HEK293 (cell line): Measurements from ENCODE around the gene ZGLP1.

Source experiments
- KLF8 ChIP-seq: fragments of 450-650 bp; formaldehyde crosslinking; IDR thresholded peaks from 2 replicates; pipeline ENCODE4 v1.5.1; 2016; ENCODE audit warnings: missing biosample characterization, missing genetic modification characterization
- TRIM28 ChIP-seq: IDR thresholded peaks from 2 replicates; pipeline ENCODE4 v1.6.1; 2011; ENCODE audit warnings: low read length, control low read depth, borderline replicate concordance
- ZBTB1 ChIP-seq: fragments of 450-650 bp; formaldehyde crosslinking; IDR thresholded peaks from 2 replicates; pipeline ENCODE4 v1.5.1; 2016; ENCODE audit warnings: missing biosample characterization, missing genetic modification characterization
- ZBTB48 ChIP-seq: fragments of 450-650 bp; formaldehyde crosslinking; IDR thresholded peaks from 2 replicates; pipeline ENCODE4 v1.5.1; 2016; ENCODE audit warnings: missing biosample characterization, missing genetic modification characterization
- ZBTB7A ChIP-seq: fragments of 450-650 bp; formaldehyde crosslinking; IDR thresholded peaks from 2 replicates; pipeline ENCODE4 v1.5.1; 2016; ENCODE audit warnings: low read depth, missing biosample characterization, missing genetic modification characterization
- ZNF114 ChIP-seq: fragments of 450-650 bp; formaldehyde crosslinking; IDR thresholded peaks from 2 replicates; pipeline ENCODE4 v1.5.0; 2017; ENCODE audit warnings: missing biosample characterization, missing genetic modification characterization
- ZNF121 ChIP-seq: fragments of 450-650 bp; formaldehyde crosslinking; IDR thresholded peaks from 2 replicates; pipeline ENCODE4 v1.5.1; 2016; ENCODE audit warnings: missing biosample characterization, missing genetic modification characterization
- ZNF132 ChIP-seq: fragments of 450-650 bp; formaldehyde crosslinking; IDR thresholded peaks from 2 replicates; pipeline ENCODE4 v1.5.1; 2017; ENCODE audit warnings: missing biosample characterization, missing genetic modification characterization, borderline replicate concordance
- ZNF169 ChIP-seq: fragments of 450-650 bp; formaldehyde crosslinking; IDR thresholded peaks from 2 replicates; pipeline ENCODE4 v1.5.1; 2016; ENCODE audit warnings: missing biosample characterization, missing genetic modification characterization
- ZNF19 ChIP-seq: fragments of 450-650 bp; formaldehyde crosslinking; IDR thresholded peaks from 2 replicates; pipeline ENCODE4; 2016; ENCODE audit warnings: missing biosample characterization, missing genetic modification characterization, low read depth
- ZNF24 ChIP-seq: fragments of 450-650 bp; formaldehyde crosslinking; IDR thresholded peaks from 2 replicates; pipeline ENCODE4 v1.5.1; 2016; ENCODE audit warnings: missing biosample characterization, missing genetic modification characterization
- ZNF266 ChIP-seq: fragments of 450-650 bp; formaldehyde crosslinking; IDR thresholded peaks from 2 replicates; pipeline ENCODE4 v1.5.1; 2016; ENCODE audit warnings: missing biosample characterization, missing genetic modification characterization, low read depth
- ZNF335 ChIP-seq: fragments of 450-650 bp; formaldehyde crosslinking; conservative IDR thresholded peaks from 2 replicates; pipeline ENCODE4 v1.5.1; 2016; ENCODE audit warnings: missing biosample characterization, missing genetic modification characterization
- ZNF350 ChIP-seq: fragments of 450-650 bp; formaldehyde crosslinking; IDR thresholded peaks from 2 replicates; pipeline ENCODE4 v1.5.0; 2017; ENCODE audit warnings: missing biosample characterization, mild to moderate bottlenecking, missing genetic modification characterization
- ZNF473 ChIP-seq: fragments of 450-650 bp; formaldehyde crosslinking; IDR thresholded peaks from 2 replicates; pipeline ENCODE4 v1.5.1; 2017; ENCODE audit warnings: missing biosample characterization, missing genetic modification characterization
- ZNF48 ChIP-seq: fragments of 450-650 bp; formaldehyde crosslinking; IDR thresholded peaks from 2 replicates; pipeline ENCODE4 v1.5.1; 2016; ENCODE audit warnings: missing biosample characterization, missing genetic modification characterization
- ZNF610 ChIP-seq: fragments of 450-650 bp; formaldehyde crosslinking; IDR thresholded peaks from 2 replicates; pipeline ENCODE4 v1.5.1; 2016; ENCODE audit warnings: missing biosample characterization, missing genetic modification characterization, borderline replicate concordance
- ZNF654 ChIP-seq: fragments of 450-650 bp; formaldehyde crosslinking; IDR thresholded peaks from 2 replicates; pipeline ENCODE4 v1.5.1; 2016; ENCODE audit warnings: low read depth, missing biosample characterization, missing genetic modification characterization
- ZNF660 ChIP-seq: fragments of 450-650 bp; IDR thresholded peaks from 2 replicates; pipeline ENCODE4 v1.5.1; 2018; ENCODE audit warnings: missing biosample characterization, mild to moderate bottlenecking, missing genetic modification characterization
- ZNF664 ChIP-seq: fragments of 450-650 bp; formaldehyde crosslinking; IDR thresholded peaks from 2 replicates; pipeline ENCODE4 v1.5.1; 2016; ENCODE audit warnings: missing biosample characterization, missing genetic modification characterization
- ZNF670 ChIP-seq: fragments of 450-650 bp; formaldehyde crosslinking; IDR thresholded peaks from 2 replicates; pipeline ENCODE4 v1.5.1; 2016; ENCODE audit warnings: missing biosample characterization, missing genetic modification characterization, low read depth
- ZNF677 ChIP-seq: fragments of 450-650 bp; IDR thresholded peaks from 2 replicates; pipeline ENCODE4 v1.5.0; 2018; ENCODE audit warnings: missing biosample characterization, mild to moderate bottlenecking, missing genetic modification characterization, moderate library complexity
- ZNF707 ChIP-seq: fragments of 450-650 bp; formaldehyde crosslinking; IDR thresholded peaks from 2 replicates; pipeline ENCODE4 v1.5.1; 2016; ENCODE audit warnings: missing biosample characterization, missing genetic modification characterization
- ZNF747 ChIP-seq: fragments of 450-650 bp; formaldehyde crosslinking; IDR thresholded peaks from 2 replicates; pipeline ENCODE4 v1.5.1; 2016; ENCODE audit warnings: missing biosample characterization, missing genetic modification characterization
- ZNF768 ChIP-seq: fragments of 450-650 bp; formaldehyde crosslinking; IDR thresholded peaks from 2 replicates; pipeline ENCODE4 v1.5.1; 2018; ENCODE audit warnings: missing biosample characterization, mild to moderate bottlenecking, missing genetic modification characterization
- TF ChIP-seq, protein P1 (sequence below): fragments of 450-650 bp; formaldehyde crosslinking; IDR thresholded peaks from 2 replicates; pipeline ENCODE4 v1.5.1; 2016; ENCODE audit warnings: missing biosample characterization, missing genetic modification characterization
- TF ChIP-seq, protein P2 (sequence below): fragments of 450-650 bp; formaldehyde crosslinking; IDR thresholded peaks from 2 replicates; pipeline ENCODE4 v1.5.1; 2016; ENCODE audit warnings: missing biosample characterization, missing genetic modification characterization
- TF ChIP-seq, protein P3 (sequence below): fragments of 450-650 bp; formaldehyde crosslinking; IDR thresholded peaks from 2 replicates; pipeline ENCODE4 v1.5.0; 2017; ENCODE audit warnings: missing biosample characterization, missing genetic modification characterization, borderline replicate concordance
- TF ChIP-seq, protein P4 (sequence below): fragments of 450-650 bp; formaldehyde crosslinking; IDR thresholded peaks from 2 replicates; pipeline ENCODE4 v1.5.1; 2016; ENCODE audit warnings: missing biosample characterization, missing genetic modification characterization
- TF ChIP-seq, protein P5 (sequence below): fragments of 450-650 bp; formaldehyde crosslinking; IDR thresholded peaks from 2 replicates; pipeline ENCODE4; 2016; ENCODE audit warnings: missing biosample characterization, missing genetic modification characterization
- TF ChIP-seq, protein P6 (sequence below): fragments of 450-650 bp; formaldehyde crosslinking; IDR thresholded peaks from 2 replicates; pipeline ENCODE4 v1.5.1; 2016; ENCODE audit warnings: missing biosample characterization, missing genetic modification characterization

The ZGLP1 gene

DNA sequence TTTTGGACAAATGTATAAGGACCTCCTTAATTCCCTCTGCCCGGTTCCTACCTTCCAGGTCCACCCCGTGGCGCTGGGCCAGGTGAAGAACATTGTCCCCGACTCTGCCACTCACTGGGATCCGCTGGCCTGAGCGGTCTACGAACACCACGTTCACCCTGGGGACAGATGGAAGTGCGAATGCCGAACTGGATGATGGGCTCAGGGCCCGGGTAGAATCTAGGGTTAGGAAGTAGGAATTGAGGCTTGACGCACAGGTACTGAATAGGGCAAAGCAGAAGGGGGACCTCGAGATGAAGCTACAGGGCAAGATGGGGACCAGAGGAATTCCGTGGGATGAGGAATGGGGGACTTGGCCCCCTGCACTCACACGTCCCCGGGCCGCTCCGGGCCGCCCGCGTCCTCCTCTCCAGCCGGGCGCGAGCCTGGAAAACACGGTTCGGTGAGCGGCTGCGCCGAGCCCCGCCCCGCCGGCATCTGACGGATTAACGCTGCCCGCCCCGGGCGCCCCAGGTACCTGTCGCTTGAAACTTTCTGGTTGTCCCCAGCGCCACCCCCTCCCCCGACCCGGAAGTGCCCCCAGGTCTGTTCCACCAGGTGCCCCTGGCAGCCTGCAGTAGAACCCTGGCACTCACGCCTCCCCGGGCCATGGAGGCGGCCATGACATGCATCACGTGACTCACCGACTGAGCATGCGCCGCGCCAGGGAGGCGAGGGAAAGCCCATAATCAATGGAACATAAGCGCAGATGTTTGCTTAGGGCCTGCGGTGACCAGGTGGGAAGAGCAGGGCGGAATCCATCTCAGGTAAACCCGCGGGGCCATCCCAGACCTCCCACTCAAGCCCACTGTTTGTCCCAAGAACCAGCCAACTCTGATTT is 6.0 kb upstream of the ZGLP1 start, which contains the start of gene FDX2 (continued):
- TF ChIP-seq, protein P1, sequence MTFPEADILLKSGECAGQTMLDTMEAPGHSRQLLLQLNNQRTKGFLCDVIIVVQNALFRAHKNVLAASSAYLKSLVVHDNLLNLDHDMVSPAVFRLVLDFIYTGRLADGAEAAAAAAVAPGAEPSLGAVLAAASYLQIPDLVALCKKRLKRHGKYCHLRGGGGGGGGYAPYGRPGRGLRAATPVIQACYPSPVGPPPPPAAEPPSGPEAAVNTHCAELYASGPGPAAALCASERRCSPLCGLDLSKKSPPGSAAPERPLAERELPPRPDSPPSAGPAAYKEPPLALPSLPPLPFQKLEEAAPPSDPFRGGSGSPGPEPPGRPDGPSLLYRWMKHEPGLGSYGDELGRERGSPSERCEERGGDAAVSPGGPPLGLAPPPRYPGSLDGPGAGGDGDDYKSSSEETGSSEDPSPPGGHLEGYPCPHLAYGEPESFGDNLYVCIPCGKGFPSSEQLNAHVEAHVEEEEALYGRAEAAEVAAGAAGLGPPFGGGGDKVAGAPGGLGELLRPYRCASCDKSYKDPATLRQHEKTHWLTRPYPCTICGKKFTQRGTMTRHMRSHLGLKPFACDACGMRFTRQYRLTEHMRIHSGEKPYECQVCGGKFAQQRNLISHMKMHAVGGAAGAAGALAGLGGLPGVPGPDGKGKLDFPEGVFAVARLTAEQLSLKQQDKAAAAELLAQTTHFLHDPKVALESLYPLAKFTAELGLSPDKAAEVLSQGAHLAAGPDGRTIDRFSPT (tag by site-specific recombination) = peak; percentile 87
- TF ChIP-seq ZNF677 (tag by site-specific recombination) = no peak
- TF ChIP-seq ZNF747 = no peak
- TF ChIP-seq ZNF335 (tag by site-specific recombination) = peak; percentile 79
- TF ChIP-seq ZNF24 = no peak; the same call in 1 of the 2 replicates
- TF ChIP-seq, protein P2, sequence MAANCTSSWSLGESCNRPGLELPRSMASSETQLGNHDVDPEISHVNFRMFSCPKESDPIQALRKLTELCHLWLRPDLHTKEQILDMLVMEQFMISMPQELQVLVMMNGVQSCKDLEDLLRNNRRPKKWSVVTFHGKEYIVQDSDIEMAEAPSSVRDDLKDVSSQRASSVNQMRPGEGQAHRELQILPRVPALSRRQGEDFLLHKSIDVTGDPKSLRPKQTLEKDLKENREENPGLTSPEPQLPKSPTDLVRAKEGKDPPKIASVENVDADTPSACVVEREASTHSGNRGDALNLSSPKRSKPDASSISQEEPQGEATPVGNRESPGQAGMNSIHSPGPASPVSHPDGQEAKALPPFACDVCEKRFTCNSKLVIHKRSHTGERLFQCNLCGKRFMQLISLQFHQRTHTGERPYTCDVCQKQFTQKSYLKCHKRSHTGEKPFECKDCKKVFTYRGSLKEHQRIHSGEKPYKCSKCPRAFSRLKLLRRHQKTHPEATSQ (tag by site-specific recombination) = no peak
- TF ChIP-seq KLF8 (tag by site-specific recombination) = peak; percentile 63; the same call in 1 of the 2 replicates
- TF ChIP-seq, protein P3, sequence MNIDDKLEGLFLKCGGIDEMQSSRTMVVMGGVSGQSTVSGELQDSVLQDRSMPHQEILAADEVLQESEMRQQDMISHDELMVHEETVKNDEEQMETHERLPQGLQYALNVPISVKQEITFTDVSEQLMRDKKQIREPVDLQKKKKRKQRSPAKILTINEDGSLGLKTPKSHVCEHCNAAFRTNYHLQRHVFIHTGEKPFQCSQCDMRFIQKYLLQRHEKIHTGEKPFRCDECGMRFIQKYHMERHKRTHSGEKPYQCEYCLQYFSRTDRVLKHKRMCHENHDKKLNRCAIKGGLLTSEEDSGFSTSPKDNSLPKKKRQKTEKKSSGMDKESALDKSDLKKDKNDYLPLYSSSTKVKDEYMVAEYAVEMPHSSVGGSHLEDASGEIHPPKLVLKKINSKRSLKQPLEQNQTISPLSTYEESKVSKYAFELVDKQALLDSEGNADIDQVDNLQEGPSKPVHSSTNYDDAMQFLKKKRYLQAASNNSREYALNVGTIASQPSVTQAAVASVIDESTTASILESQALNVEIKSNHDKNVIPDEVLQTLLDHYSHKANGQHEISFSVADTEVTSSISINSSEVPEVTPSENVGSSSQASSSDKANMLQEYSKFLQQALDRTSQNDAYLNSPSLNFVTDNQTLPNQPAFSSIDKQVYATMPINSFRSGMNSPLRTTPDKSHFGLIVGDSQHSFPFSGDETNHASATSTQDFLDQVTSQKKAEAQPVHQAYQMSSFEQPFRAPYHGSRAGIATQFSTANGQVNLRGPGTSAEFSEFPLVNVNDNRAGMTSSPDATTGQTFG (tag by site-specific recombination) = no peak
- TF ChIP-seq ZNF132 (tag by site-specific recombination) = no peak
- TF ChIP-seq, protein P4, sequence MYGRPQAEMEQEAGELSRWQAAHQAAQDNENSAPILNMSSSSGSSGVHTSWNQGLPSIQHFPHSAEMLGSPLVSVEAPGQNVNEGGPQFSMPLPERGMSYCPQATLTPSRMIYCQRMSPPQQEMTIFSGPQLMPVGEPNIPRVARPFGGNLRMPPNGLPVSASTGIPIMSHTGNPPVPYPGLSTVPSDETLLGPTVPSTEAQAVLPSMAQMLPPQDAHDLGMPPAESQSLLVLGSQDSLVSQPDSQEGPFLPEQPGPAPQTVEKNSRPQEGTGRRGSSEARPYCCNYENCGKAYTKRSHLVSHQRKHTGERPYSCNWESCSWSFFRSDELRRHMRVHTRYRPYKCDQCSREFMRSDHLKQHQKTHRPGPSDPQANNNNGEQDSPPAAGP = peak; percentile 61; the same call in 1 of the 2 replicates
- no peak for TF ChIP-seq ZNF266 (tag by site-specific recombination)
- TF ChIP-seq, protein P5, sequence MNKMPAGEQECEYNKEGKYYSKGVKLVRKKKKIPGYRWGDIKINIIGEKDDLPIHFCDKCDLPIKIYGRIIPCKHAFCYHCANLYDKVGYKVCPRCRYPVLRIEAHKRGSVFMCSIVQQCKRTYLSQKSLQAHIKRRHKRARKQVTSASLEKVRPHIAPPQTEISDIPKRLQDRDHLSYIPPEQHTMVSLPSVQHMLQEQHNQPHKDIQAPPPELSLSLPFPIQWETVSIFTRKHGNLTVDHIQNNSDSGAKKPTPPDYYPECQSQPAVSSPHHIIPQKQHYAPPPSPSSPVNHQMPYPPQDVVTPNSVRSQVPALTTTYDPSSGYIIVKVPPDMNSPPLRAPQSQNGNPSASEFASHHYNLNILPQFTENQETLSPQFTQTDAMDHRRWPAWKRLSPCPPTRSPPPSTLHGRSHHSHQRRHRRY (tag by site-specific recombination) = no peak
- no peak for TF ChIP-seq ZNF19 (tag by site-specific recombination)
- TF ChIP-seq ZNF670 (tag by site-specific recombination) = no peak
- no peak for TF ChIP-seq ZNF114 (tag by site-specific recombination)
- peak; percentile 90 for TF ChIP-seq ZBTB48 (tag by site-specific recombination)
- TF ChIP-seq, protein P6, sequence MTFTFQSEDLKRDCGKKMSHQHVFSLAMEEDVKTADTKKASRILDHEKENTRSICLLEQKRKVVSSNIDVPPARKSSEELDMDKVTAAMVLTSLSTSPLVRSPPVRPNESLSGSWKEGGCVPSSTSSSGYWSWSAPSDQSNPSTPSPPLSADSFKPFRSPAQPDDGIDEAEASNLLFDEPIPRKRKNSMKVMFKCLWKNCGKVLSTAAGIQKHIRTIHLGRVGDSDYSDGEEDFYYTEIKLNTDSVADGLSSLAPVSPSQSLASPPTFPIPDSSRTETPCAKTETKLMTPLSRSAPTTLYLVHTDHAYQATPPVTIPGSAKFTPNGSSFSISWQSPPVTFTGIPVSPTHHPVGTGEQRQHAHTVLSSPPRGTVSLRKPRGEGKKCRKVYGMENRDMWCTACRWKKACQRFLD (tag by site-specific recombination) = no peak; the same call in 1 of the 2 replicates
- TF ChIP-seq ZNF768 (tag by site-specific recombination) = no peak
- no peak for TF ChIP-seq ZBTB1 (tag by site-specific recombination)
- TF ChIP-seq ZNF664 (tag by site-specific recombination) = 0 out of 2 replicates have a peak, but pooled peaks have one; percentile 29
- TF ChIP-seq ZBTB7A = no peak
- TF ChIP-seq ZNF610 (tag by site-specific recombination) = 0 out of 2 replicates have a peak, but pooled peaks have one; percentile 60
- TF ChIP-seq ZNF350 (tag by site-specific recombination) = no peak
- peak; percentile 77; the same call in 1 of the 2 replicates for TF ChIP-seq ZNF660 (tag by site-specific recombination)
- no peak for TF ChIP-seq ZNF169
- no peak for TF ChIP-seq ZNF48 (tag by site-specific recombination)
- no peak for TF ChIP-seq ZNF707
- TF ChIP-seq TRIM28 = no peak
- TF ChIP-seq ZNF654 (tag by site-specific recombination) = no peak
- TF ChIP-seq ZNF121 (tag by site-specific recombination) = no peak
- no peak for TF ChIP-seq ZNF473
